Nephron (organoid): ENCODE results near the gene KIFC3.
"Not testable (repeated sequence)": the region's sequence is repeated elsewhere in the genome, so short reads cannot be mapped to it uniquely, and the experiment has no call there.

ENCODE experiments used
- H3K27ac Mint-ChIP-seq, 3 experiments: 2 replicates each; pipeline ENCODE4 v1.8.0; 2020; ENCODE audit warnings: mixed read lengths in 3 of 3, mild to moderate bottlenecking in 2 of 3, moderate library complexity in 1 of 3
- H3K27me3 Mint-ChIP-seq: 2 replicates; pipeline ENCODE4 v1.8.0; 2021; ENCODE audit warnings: low read depth, mild to moderate bottlenecking, moderate library complexity, mixed read lengths
- H3K36me3 Mint-ChIP-seq: 2 replicates; pipeline ENCODE4 v1.8.0; 2020; ENCODE audit warnings: low read depth, mixed read lengths
- H3K4me1 Mint-ChIP-seq: 2 replicates; pipeline ENCODE4 v1.8.0; 2020; ENCODE audit warnings: mixed read lengths
- H3K4me3 Mint-ChIP-seq, 3 experiments: 2 replicates each; pipeline ENCODE4 v1.8.0; 2020; ENCODE audit warnings: mild to moderate bottlenecking in 3 of 3, mixed read lengths in 3 of 3, moderate library complexity in 2 of 3
- H3K9me3 Mint-ChIP-seq: 2 replicates; pipeline ENCODE4 v1.8.0; 2020; ENCODE audit warnings: mixed read lengths
- TF ChIP-seq, protein P1 (sequence below), 3 experiments: fragments of 200-600 bp; sonication (generic); IDR thresholded peaks; one replicate each; pipeline ENCODE4 v1.5.0; 2021; ENCODE audit warnings: antibody characterized with exemption in 3 of 3; ENCODE audit not compliant: unreplicated experiment in 3 of 3

The KIFC3 gene, protein sequence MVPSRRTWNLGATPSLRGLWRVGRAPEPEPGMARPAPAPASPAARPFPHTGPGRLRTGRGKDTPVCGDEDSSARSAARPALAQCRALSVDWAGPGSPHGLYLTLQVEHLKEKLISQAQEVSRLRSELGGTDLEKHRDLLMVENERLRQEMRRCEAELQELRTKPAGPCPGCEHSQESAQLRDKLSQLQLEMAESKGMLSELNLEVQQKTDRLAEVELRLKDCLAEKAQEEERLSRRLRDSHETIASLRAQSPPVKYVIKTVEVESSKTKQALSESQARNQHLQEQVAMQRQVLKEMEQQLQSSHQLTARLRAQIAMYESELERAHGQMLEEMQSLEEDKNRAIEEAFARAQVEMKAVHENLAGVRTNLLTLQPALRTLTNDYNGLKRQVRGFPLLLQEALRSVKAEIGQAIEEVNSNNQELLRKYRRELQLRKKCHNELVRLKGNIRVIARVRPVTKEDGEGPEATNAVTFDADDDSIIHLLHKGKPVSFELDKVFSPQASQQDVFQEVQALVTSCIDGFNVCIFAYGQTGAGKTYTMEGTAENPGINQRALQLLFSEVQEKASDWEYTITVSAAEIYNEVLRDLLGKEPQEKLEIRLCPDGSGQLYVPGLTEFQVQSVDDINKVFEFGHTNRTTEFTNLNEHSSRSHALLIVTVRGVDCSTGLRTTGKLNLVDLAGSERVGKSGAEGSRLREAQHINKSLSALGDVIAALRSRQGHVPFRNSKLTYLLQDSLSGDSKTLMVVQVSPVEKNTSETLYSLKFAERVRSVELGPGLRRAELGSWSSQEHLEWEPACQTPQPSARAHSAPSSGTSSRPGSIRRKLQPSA

DNA sequence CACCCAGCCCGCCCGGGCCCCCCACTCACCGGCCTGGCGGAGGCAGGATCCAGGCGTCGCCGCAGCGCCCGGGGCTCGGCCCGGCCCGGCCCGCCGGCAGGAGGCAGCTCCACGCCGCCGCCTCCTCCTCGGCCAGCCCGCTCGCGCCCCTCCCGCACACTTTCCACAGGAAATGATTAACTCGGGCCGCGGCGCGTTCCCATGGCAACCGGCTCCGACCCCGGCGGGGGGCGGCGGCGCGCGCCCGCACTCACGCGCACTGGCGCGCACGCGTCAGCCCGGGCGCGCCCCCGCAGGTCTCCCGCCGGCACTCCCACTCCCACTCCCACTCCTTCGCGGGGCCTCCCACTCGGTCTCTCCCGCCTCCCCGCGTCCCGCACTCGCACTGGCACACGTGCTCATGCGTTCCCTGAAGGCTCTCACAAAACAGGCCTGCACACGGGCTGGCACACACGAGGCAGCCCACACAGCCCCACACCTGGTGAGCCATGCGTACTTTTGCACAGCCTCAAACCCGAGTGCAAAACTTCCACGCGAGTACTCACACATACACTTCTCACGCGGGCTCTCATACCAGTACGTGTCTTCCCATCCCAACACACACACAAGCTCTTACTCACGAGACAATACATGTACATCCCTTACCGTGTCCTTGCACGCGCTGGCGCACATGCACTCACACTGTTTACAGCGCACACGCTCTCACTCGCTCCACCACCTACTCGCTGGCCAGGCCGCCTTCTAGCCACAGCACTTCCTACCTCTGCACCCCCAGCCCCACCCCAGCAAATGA is at the start of gene KIFC3:
TSS of gene KIFC3 (minus strand) at position 151 of the 793 bp plus-strand sequence. CDS start 4,248 bp downstream, outside the sequence.
- TF ChIP-seq, protein P1, sequence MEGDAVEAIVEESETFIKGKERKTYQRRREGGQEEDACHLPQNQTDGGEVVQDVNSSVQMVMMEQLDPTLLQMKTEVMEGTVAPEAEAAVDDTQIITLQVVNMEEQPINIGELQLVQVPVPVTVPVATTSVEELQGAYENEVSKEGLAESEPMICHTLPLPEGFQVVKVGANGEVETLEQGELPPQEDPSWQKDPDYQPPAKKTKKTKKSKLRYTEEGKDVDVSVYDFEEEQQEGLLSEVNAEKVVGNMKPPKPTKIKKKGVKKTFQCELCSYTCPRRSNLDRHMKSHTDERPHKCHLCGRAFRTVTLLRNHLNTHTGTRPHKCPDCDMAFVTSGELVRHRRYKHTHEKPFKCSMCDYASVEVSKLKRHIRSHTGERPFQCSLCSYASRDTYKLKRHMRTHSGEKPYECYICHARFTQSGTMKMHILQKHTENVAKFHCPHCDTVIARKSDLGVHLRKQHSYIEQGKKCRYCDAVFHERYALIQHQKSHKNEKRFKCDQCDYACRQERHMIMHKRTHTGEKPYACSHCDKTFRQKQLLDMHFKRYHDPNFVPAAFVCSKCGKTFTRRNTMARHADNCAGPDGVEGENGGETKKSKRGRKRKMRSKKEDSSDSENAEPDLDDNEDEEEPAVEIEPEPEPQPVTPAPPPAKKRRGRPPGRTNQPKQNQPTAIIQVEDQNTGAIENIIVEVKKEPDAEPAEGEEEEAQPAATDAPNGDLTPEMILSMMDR (IDR thresholded peaks at IDR 0.05; ENCODE audit: unreplicated experiment in 3 of 3): no peak
- H3K9me3 Mint-ChIP-seq: no peaks in the 10 kb centered on the region
- peak within 1 kb of the TSS; percentile 82 to 92 (median 87) for H3K27ac Mint-ChIP-seq
- H3K27me3 Mint-ChIP-seq: peaks cover 11% of the 10 kb centered on the region
- H3K4me3 Mint-ChIP-seq: peak within 1 kb of the TSS; percentile 82 to 94 (median 85)
- H3K4me1 Mint-ChIP-seq: peaks cover 64% of the 10 kb centered on the region
- H3K36me3 Mint-ChIP-seq: no peaks in the 10 kb centered on the region

DNA sequence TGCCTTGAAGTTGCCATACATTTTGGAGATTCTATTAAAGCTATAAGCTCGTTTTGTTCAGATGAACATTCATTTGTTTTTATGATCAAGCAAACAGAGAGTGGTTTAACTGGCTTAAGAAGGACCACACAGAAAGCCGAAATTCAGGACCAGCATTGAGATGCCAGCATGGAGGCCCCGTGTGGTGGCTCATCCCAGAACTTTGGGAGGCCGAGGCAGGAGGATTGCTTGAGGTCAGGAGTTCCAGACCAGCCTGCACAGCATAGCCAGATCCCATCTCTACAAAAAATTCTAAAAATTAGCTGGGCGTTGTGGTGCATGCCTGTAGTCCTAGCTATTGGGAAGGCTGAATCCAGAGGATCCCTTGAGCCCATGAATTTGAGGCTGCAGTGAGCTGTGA is 45.9 kb upstream of the KIFC3 start:
- peaks cover 29% of the 10 kb centered on the region for H3K27me3 Mint-ChIP-seq
- H3K9me3 Mint-ChIP-seq: no peaks in the 10 kb centered on the region
- H3K36me3 Mint-ChIP-seq: no peaks in the 10 kb centered on the region
- H3K27ac Mint-ChIP-seq: no peak overlapping the region
- peaks cover 6% of the 10 kb centered on the region for H3K4me1 Mint-ChIP-seq
- no peak overlapping the region for H3K4me3 Mint-ChIP-seq
- TF ChIP-seq, protein P1 (IDR thresholded peaks at IDR 0.05; ENCODE audit: unreplicated experiment in 3 of 3): no peak

DNA sequence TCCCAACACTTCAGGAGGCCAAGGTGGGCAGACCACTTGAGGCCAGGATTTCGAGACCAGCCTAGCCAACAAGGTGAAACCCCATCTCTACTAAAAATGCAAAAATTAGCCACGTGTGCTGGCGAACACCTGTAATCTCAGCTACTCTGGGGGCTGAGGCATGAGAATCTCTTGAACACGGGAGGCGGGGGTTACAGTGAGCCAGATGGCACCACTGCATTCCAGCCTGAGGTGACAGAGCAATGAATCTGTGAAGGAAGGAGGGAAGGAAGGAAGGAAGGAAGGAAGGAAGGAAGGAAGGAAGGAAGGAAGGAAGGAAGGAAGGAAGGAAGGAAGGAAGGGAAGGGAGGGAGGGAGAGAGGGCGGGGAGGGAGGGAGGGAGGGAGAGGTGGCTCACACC is 44.6 kb upstream of the KIFC3 start:
- peaks cover 23% of the 10 kb centered on the region for H3K27me3 Mint-ChIP-seq
- not testable (repeated sequence) for H3K36me3 Mint-ChIP-seq, H3K27ac Mint-ChIP-seq, H3K4me3 Mint-ChIP-seq, H3K9me3 Mint-ChIP-seq
- peaks cover 11% of the 10 kb centered on the region for H3K4me1 Mint-ChIP-seq

DNA sequence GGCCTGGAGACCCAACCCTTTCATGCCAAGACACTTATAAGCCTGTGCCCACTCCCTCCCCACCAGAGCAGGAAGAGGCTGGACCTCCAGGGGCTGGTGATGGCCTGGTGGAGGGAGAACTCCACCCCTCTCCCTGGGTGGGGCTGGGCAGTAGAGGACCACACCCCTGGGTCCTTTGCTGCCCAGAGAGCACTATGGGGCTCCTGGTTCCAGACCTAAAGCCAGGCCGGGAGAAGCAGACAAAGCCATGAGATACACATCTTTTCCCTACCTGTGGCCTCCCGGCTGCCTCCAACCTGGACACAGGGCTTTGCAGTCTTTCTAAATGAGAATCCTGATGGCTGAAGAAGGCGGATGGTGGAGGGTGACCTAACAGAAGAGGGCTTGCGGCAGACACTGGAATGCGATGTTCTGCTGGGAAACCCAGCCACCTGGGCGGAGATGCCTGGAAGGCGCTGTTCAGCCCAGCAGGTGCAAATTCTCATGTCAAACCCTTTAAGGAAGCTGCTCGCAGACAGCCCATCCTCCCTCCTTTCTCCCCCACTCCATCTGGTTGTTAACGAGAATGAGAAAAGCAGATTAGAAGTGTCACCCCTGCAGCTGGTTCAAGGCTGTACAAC is 43.9 kb upstream of the KIFC3 start:
- no peaks in the 10 kb centered on the region for H3K9me3 Mint-ChIP-seq
- TF ChIP-seq, protein P1 (IDR thresholded peaks at IDR 0.05; ENCODE audit: unreplicated experiment in 3 of 3): no peak
- peaks cover 12% of the 10 kb centered on the region for H3K4me1 Mint-ChIP-seq
- H3K27ac Mint-ChIP-seq: peak overlapping the region in 1 of 3 experiments; percentile 36
- no peaks in the 10 kb centered on the region for H3K36me3 Mint-ChIP-seq
- H3K4me3 Mint-ChIP-seq: no peak overlapping the region
- H3K27me3 Mint-ChIP-seq: peaks cover 20% of the 10 kb centered on the region

DNA sequence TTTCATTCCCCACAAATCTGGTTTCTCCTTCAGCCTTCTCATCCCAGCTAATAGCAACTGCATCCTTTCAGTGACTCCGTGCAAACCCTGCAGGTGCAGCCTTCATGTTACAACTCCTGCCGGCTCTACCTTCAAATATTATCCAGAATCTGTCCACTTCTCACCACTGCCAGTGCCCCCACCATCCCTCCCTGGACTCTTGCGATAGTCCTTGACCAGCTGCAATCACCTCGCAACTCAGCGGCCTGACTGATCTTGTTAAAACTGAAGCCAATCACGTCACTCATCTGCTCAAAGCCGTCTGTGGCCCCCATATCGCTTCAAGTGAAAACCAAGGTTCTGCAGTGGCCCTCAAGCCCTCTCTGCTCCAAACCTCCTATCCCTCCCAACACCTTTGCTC is 42.8 kb upstream of the KIFC3 start:
- Mint-ChIP-seq H3K36me3 (no peaks in the 10 kb centered on the region), H3K9me3 (no peaks in the 10 kb centered on the region), H3K4me1 (peaks cover 12% of the 10 kb centered on the region), H3K4me3 (no peak overlapping the region), H3K27me3 (peaks cover 16% of the 10 kb centered on the region), H3K27ac (no peak overlapping the region)
- TF ChIP-seq, protein P1 (IDR thresholded peaks at IDR 0.05; ENCODE audit: unreplicated experiment in 3 of 3): no peak
